ENCODE results near the gene EMC9.

EMC9 gene

GRCh38 chr14:24098927-24099813 lies 42.2 kb downstream of the EMC9 start:
- Histone ChIP-seq H3K27me3 (ENCODE audit: control insufficient read depth, insufficient read depth, low read length) (no peaks in the 10 kb centered on the region), H3K9me3 (ENCODE audit: control insufficient read depth, low read length) (no peaks in the 10 kb centered on the region), H3K9ac (no peak overlapping the region), H3K79me2 (peaks cover 18% of the 10 kb centered on the region), H3K4me2 (ENCODE audit: low read length) (no peak overlapping the region), H3K4me3 (ENCODE audit: low read depth, low read length) (no peak overlapping the region), H2AFZ (peak overlapping the region; percentile 34), H3K4me1 (peaks cover 18% of the 10 kb centered on the region), H3K36me3 (ENCODE audit: control insufficient read depth, insufficient read depth, low read length) (no peaks in the 10 kb centered on the region), H3K27ac (peak overlapping the region; percentile 62)
- TF ChIP-seq, protein P1, sequence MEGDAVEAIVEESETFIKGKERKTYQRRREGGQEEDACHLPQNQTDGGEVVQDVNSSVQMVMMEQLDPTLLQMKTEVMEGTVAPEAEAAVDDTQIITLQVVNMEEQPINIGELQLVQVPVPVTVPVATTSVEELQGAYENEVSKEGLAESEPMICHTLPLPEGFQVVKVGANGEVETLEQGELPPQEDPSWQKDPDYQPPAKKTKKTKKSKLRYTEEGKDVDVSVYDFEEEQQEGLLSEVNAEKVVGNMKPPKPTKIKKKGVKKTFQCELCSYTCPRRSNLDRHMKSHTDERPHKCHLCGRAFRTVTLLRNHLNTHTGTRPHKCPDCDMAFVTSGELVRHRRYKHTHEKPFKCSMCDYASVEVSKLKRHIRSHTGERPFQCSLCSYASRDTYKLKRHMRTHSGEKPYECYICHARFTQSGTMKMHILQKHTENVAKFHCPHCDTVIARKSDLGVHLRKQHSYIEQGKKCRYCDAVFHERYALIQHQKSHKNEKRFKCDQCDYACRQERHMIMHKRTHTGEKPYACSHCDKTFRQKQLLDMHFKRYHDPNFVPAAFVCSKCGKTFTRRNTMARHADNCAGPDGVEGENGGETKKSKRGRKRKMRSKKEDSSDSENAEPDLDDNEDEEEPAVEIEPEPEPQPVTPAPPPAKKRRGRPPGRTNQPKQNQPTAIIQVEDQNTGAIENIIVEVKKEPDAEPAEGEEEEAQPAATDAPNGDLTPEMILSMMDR (IDR thresholded peaks at IDR 0.05): no peak

DNA sequence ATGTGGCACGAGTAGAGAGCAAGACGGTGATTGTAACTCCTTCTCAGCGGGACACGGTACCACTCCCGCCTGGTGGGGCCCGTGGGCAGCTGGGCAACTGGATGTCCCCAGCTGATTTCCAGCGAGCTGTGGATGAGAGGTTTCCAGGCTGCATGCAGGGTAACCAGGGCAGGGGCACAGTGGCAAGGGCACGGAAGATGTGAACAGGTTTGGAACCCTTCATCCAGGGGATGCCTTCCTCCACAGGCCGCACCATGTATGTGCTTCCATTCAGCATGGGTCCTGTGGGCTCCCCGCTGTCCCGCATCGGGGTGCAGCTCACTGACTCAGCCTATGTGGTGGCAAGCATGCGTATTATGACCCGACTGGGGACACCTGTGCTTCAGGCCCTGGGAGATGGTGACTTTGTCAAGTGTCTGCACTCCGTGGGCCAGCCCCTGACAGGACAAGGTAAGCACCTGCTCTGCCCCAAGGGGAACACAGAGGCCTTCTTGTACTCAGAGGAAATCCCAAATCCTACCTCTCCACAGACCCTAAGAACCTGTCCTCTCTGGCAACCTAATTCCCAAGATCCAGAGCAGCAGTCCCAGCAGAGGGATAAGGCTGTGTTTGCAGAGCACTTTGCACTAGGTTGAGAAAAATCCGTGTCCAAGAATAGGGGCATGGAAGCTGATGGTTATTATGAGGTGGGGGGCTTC lies 43.0 kb downstream of the EMC9 start:
- Histone ChIP-seq H3K36me3 (ENCODE audit: control insufficient read depth, insufficient read depth, low read length) (no peaks in the 10 kb centered on the region), H3K27me3 (ENCODE audit: control insufficient read depth, insufficient read depth, low read length) (no peaks in the 10 kb centered on the region)

GRCh38 chr14:24096545-24097181 lies 44.7 kb downstream of the EMC9 start:
- Histone ChIP-seq H3K27ac (peak overlapping the region; percentile 98), H3K9me3 (ENCODE audit: control insufficient read depth, low read length) (no peaks in the 10 kb centered on the region), H3K4me2 (ENCODE audit: low read length) (no peak overlapping the region), H3K9ac (no peak overlapping the region), H3K27me3 (ENCODE audit: control insufficient read depth, insufficient read depth, low read length) (no peaks in the 10 kb centered on the region), H2AFZ (no peak overlapping the region), H3K79me2 (peaks cover 11% of the 10 kb centered on the region), H3K36me3 (ENCODE audit: control insufficient read depth, insufficient read depth, low read length) (no peaks in the 10 kb centered on the region), H3K4me3 (ENCODE audit: low read depth, low read length) (no peak overlapping the region), H3K4me1 (peaks cover 23% of the 10 kb centered on the region)
- TF ChIP-seq, protein P1 (IDR thresholded peaks at IDR 0.05): no peak

More for the DNA sequence above, 43.0 kb downstream of the EMC9 start:
- TF ChIP-seq, protein P1 (IDR thresholded peaks at IDR 0.05): no peak
- Histone ChIP-seq H3K79me2 (peaks cover 14% of the 10 kb centered on the region), H3K4me2 (ENCODE audit: low read length) (no peak overlapping the region), H2AFZ (no peak overlapping the region), H3K9ac (no peak overlapping the region), H3K9me3 (ENCODE audit: control insufficient read depth, low read length) (no peaks in the 10 kb centered on the region), H3K4me1 (peaks cover 23% of the 10 kb centered on the region), H3K27ac (peak overlapping the region; percentile 62), H3K4me3 (ENCODE audit: low read depth, low read length) (no peak overlapping the region)

GRCh38 chr14:24095271-24096068 lies 45.9 kb downstream of the EMC9 start:
- H3K36me3 ChIP-seq (ENCODE audit: control insufficient read depth, insufficient read depth, low read length): no peaks in the 10 kb centered on the region
- peak overlapping the region; percentile 93 for H2AFZ ChIP-seq
- peak overlapping the region; percentile 100 for H3K4me2 ChIP-seq (ENCODE audit: low read length)
- peak overlapping the region; percentile 98 for H3K27ac ChIP-seq
- no peaks in the 10 kb centered on the region for H3K27me3 ChIP-seq (ENCODE audit: control insufficient read depth, insufficient read depth, low read length)
- peak overlapping the region; percentile 95 for H3K4me3 ChIP-seq (ENCODE audit: low read depth, low read length)
- no peaks in the 10 kb centered on the region for H3K9me3 ChIP-seq (ENCODE audit: control insufficient read depth, low read length)
- H3K4me1 ChIP-seq: peaks cover 23% of the 10 kb centered on the region
- peaks cover 11% of the 10 kb centered on the region for H3K79me2 ChIP-seq
- TF ChIP-seq, protein P1 (IDR thresholded peaks at IDR 0.05): no peak
- peak overlapping the region; percentile 88 for H3K9ac ChIP-seq
